WTC11 (cell line): ENCODE results near the gene ASCC3. TPM values are rescaled to one million over a fixed set of nuclear protein-coding genes. Genes with fewer than 3 reads are reported as not detected.

Source experiments
- CREB1 ChIP-seq: sonication (generic); formaldehyde crosslinking; IDR thresholded peaks from 2 replicates; pipeline ENCODE4 v1.8.0; 2023; ENCODE audit warnings: mild to moderate bottlenecking, missing genetic modification reagents
- E2F1 ChIP-seq: sonication (generic); formaldehyde crosslinking; IDR thresholded peaks from 2 replicates; pipeline ENCODE4 v1.8.0; 2022; ENCODE audit warnings: mild to moderate bottlenecking, missing genetic modification reagents
- E2F4 ChIP-seq: sonication (generic); formaldehyde crosslinking; IDR thresholded peaks from 2 replicates; pipeline ENCODE4 v1.8.1; 2022; ENCODE audit warnings: low read depth, mild to moderate bottlenecking, moderate library complexity, missing genetic modification reagents, borderline replicate concordance
- ESRRA ChIP-seq: sonication (generic); formaldehyde crosslinking; IDR thresholded peaks from 2 replicates; pipeline ENCODE4 v1.8.1; 2022; ENCODE audit warnings: mild to moderate bottlenecking, missing genetic modification reagents, borderline replicate concordance
- FOXK1 ChIP-seq: sonication (generic); formaldehyde crosslinking; IDR thresholded peaks from 2 replicates; pipeline ENCODE4 v1.8.0; 2022; ENCODE audit warnings: mild to moderate bottlenecking, moderate library complexity, missing genetic modification reagents
- FOXP1 ChIP-seq: sonication (generic); formaldehyde crosslinking; IDR thresholded peaks from 2 replicates; pipeline ENCODE4 v1.8.0; 2022; ENCODE audit warnings: missing genetic modification reagents, mild to moderate bottlenecking, moderate library complexity, borderline replicate concordance
- FOXP4 ChIP-seq: sonication (generic); formaldehyde crosslinking; IDR thresholded peaks from 2 replicates; pipeline ENCODE4 v1.8.0; 2022; ENCODE audit warnings: mild to moderate bottlenecking, missing genetic modification reagents
- JUN ChIP-seq: sonication (generic); formaldehyde crosslinking; IDR thresholded peaks from 2 replicates; pipeline ENCODE4 v1.8.0; 2023; ENCODE audit warnings: mild to moderate bottlenecking, missing genetic modification reagents
- KAT7 ChIP-seq: sonication (generic); formaldehyde crosslinking; IDR thresholded peaks from 2 replicates; pipeline ENCODE4 v1.8.1; 2023; ENCODE audit warnings: missing genetic modification reagents, mild to moderate bottlenecking, borderline replicate concordance
- MAX ChIP-seq: sonication (generic); formaldehyde crosslinking; IDR thresholded peaks from 2 replicates; pipeline ENCODE4 v1.8.0; 2022; ENCODE audit warnings: mild to moderate bottlenecking, missing genetic modification reagents
- MXD4 ChIP-seq: fragments of 250-450 bp; sonication (Bioruptor Pico); IDR thresholded peaks from 2 replicates; pipeline ENCODE4 v1.8.0; 2021; ENCODE audit warnings: mild to moderate bottlenecking, moderate library complexity, borderline replicate concordance
- PRRX2 ChIP-seq: fragments of 250-450 bp; sonication (Bioruptor Pico); IDR thresholded peaks from 2 replicates; pipeline ENCODE4 v1.8.0; 2021; ENCODE audit warnings: mild to moderate bottlenecking
- SMAD3 ChIP-seq: sonication (generic); formaldehyde crosslinking; IDR thresholded peaks from 2 replicates; pipeline ENCODE4 v1.8.0; 2022; ENCODE audit warnings: missing genetic modification reagents, mild to moderate bottlenecking, borderline replicate concordance
- TCF7 ChIP-seq: sonication (generic); formaldehyde crosslinking; IDR thresholded peaks from 2 replicates; pipeline ENCODE4 v1.8.0; 2022; ENCODE audit warnings: mild to moderate bottlenecking, low read depth, missing genetic modification reagents, moderate library complexity
- TP53 ChIP-seq: sonication (generic); formaldehyde crosslinking; IDR thresholded peaks from 2 replicates; pipeline ENCODE4 v1.8.1; 2023; ENCODE audit warnings: mild to moderate bottlenecking, missing genetic modification reagents
- USF1 ChIP-seq: sonication (generic); formaldehyde crosslinking; IDR thresholded peaks from 2 replicates; pipeline ENCODE4 v1.8.0; 2022; ENCODE audit warnings: mild to moderate bottlenecking, missing genetic modification reagents
- ZBTB21 ChIP-seq: sonication (generic); formaldehyde crosslinking; IDR thresholded peaks from 2 replicates; pipeline ENCODE4 v1.8.1; 2023; ENCODE audit warnings: mild to moderate bottlenecking, missing genetic modification reagents, borderline replicate concordance
- total RNA-seq: library from RNA; stranded (reverse); gene quantifications from 3 replicates; pipeline ENCODE4 v1.2.3, GENCODE V29; 2021
- TF ChIP-seq, protein P1 (sequence below): sonication (generic); formaldehyde crosslinking; IDR thresholded peaks from 2 replicates; pipeline ENCODE4 v1.8.0; 2022; ENCODE audit warnings: missing genetic modification reagents
- TF ChIP-seq, protein P2 (sequence below): sonication (generic); formaldehyde crosslinking; IDR thresholded peaks from 2 replicates; pipeline ENCODE4 v1.8.0; 2023; ENCODE audit warnings: missing genetic modification reagents, mild to moderate bottlenecking, borderline replicate concordance
- TF ChIP-seq, protein P3 (sequence below): fragments of 250-450 bp; sonication (Bioruptor Pico); IDR thresholded peaks from 2 replicates; pipeline ENCODE4 v1.9.0; 2021; ENCODE audit warnings: mild to moderate bottlenecking
- TF ChIP-seq, protein P4 (sequence below): sonication (generic); formaldehyde crosslinking; IDR thresholded peaks from 2 replicates; pipeline ENCODE4 v1.8.0; 2023; ENCODE audit warnings: missing genetic modification reagents

ASCC3 gene
- total RNA-seq, 1 experiment from 2014 or later: 80.7 TPM

DNA sequence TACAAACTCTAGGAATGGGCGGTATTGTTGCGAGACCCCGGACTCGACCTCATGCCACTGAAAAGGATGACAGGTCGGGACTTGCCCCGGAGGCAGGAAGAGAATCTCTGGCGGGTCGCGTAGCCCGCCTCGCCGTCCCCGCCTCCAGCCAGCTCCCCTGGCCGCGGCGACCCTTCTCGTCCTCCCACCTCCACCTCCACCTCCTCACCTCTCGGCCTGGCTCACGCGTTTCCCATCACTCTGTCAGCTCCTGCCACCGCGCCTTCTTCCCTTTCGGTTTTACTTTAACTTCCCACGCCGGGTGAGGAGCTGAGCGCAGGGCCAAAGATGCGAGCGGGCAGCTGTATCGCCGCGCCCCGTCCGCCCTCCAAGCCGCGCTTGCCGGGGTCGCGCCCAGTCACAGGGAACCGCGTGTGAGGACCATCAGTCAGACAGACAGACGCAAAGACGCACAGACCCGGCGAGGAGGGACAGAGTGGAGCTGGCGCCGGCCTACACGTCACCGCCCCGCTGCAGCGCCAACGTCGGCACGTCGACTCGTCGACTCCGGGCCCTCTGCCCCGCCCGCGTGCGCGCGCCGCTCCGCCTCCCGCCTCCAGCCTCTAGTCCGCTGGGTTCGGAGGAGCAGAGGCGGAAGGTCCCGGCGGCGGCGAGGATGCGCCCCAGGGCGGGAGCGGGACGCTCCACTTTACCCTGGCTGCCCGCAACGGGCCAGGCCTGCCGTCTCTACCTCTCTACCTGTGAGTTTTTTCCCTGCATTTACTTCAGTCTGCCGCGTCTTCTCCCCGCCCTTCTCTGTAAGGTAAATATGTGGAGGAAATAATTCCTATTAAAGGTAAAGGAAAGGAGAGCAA, at the start of gene ASCC3 (continued):
- TF ChIP-seq, protein P1, sequence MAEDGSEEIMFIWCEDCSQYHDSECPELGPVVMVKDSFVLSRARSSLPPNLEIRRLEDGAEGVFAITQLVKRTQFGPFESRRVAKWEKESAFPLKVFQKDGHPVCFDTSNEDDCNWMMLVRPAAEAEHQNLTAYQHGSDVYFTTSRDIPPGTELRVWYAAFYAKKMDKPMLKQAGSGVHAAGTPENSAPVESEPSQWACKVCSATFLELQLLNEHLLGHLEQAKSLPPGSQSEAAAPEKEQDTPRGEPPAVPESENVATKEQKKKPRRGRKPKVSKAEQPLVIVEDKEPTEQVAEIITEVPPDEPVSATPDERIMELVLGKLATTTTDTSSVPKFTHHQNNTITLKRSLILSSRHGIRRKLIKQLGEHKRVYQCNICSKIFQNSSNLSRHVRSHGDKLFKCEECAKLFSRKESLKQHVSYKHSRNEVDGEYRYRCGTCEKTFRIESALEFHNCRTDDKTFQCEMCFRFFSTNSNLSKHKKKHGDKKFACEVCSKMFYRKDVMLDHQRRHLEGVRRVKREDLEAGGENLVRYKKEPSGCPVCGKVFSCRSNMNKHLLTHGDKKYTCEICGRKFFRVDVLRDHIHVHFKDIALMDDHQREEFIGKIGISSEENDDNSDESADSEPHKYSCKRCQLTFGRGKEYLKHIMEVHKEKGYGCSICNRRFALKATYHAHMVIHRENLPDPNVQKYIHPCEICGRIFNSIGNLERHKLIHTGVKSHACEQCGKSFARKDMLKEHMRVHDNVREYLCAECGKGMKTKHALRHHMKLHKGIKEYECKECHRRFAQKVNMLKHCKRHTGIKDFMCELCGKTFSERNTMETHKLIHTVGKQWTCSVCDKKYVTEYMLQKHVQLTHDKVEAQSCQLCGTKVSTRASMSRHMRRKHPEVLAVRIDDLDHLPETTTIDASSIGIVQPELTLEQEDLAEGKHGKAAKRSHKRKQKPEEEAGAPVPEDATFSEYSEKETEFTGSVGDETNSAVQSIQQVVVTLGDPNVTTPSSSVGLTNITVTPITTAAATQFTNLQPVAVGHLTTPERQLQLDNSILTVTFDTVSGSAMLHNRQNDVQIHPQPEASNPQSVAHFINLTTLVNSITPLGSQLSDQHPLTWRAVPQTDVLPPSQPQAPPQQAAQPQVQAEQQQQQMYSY (CRISPR knock-in tag): 0 out of 2 replicates have a peak, but pooled peaks have one; percentile 38
- TF ChIP-seq FOXK1 (peak; percentile 83; the same call in 1 of the 2 replicates), USF1 (CRISPR knock-in tag) (peak; percentile 55; the same call in 1 of the 2 replicates), E2F4 (CRISPR knock-in tag) (peak; percentile 76; the same call in 1 of the 2 replicates), JUN (CRISPR knock-in tag) (no peak), ZBTB21 (CRISPR knock-in tag) (peak; percentile 94; the same call in 1 of the 2 replicates), MAX (peak; percentile 97), TCF7 (CRISPR knock-in tag) (peak; percentile 57; the same call in 1 of the 2 replicates), E2F1 (peak; percentile 89; the same call in 1 of the 2 replicates), FOXP4 (peak; percentile 90; the same call in 1 of the 2 replicates), TP53 (CRISPR knock-in tag) (peak; percentile 75; the same call in 1 of the 2 replicates), CREB1 (CRISPR knock-in tag) (peak; percentile 93), MXD4 (CRISPR knock-in tag) (no peak), SMAD3 (CRISPR knock-in tag) (peak; percentile 79; the same call in 1 of the 2 replicates), ESRRA (CRISPR knock-in tag) (peak; percentile 87), KAT7 (peak; percentile 85; the same call in 1 of the 2 replicates), PRRX2 (CRISPR knock-in tag) (no peak), FOXP1 (CRISPR knock-in tag) (peak; percentile 98)
- TF ChIP-seq, protein P2, sequence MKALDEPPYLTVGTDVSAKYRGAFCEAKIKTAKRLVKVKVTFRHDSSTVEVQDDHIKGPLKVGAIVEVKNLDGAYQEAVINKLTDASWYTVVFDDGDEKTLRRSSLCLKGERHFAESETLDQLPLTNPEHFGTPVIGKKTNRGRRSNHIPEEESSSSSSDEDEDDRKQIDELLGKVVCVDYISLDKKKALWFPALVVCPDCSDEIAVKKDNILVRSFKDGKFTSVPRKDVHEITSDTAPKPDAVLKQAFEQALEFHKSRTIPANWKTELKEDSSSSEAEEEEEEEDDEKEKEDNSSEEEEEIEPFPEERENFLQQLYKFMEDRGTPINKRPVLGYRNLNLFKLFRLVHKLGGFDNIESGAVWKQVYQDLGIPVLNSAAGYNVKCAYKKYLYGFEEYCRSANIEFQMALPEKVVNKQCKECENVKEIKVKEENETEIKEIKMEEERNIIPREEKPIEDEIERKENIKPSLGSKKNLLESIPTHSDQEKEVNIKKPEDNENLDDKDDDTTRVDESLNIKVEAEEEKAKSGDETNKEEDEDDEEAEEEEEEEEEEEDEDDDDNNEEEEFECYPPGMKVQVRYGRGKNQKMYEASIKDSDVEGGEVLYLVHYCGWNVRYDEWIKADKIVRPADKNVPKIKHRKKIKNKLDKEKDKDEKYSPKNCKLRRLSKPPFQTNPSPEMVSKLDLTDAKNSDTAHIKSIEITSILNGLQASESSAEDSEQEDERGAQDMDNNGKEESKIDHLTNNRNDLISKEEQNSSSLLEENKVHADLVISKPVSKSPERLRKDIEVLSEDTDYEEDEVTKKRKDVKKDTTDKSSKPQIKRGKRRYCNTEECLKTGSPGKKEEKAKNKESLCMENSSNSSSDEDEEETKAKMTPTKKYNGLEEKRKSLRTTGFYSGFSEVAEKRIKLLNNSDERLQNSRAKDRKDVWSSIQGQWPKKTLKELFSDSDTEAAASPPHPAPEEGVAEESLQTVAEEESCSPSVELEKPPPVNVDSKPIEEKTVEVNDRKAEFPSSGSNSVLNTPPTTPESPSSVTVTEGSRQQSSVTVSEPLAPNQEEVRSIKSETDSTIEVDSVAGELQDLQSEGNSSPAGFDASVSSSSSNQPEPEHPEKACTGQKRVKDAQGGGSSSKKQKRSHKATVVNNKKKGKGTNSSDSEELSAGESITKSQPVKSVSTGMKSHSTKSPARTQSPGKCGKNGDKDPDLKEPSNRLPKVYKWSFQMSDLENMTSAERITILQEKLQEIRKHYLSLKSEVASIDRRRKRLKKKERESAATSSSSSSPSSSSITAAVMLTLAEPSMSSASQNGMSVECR (CRISPR knock-in tag): peak; percentile 85; the same call in 1 of the 2 replicates
- TF ChIP-seq, protein P3, sequence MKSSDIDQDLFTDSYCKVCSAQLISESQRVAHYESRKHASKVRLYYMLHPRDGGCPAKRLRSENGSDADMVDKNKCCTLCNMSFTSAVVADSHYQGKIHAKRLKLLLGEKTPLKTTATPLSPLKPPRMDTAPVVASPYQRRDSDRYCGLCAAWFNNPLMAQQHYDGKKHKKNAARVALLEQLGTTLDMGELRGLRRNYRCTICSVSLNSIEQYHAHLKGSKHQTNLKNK (CRISPR knock-in tag): no peak
- TF ChIP-seq, protein P4, sequence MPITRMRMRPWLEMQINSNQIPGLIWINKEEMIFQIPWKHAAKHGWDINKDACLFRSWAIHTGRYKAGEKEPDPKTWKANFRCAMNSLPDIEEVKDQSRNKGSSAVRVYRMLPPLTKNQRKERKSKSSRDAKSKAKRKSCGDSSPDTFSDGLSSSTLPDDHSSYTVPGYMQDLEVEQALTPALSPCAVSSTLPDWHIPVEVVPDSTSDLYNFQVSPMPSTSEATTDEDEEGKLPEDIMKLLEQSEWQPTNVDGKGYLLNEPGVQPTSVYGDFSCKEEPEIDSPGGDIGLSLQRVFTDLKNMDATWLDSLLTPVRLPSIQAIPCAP: peak; percentile 73; the same call in 1 of the 2 replicates
